Sigmoid colon (tissue), 4 donors: ENCODE measurements around the gene WDR31.

Experiments
- EP300 ChIP-seq, 4 donors: sonication (generic); formaldehyde crosslinking; IDR thresholded peaks; one replicate each; pipeline ENCODE4 v1.6.1; 2017; ENCODE audit warnings: antibody characterized with exemption in 4 of 4
- POLR2A ChIP-seq, 2 donors: fragments of 450-650 bp; IDR thresholded peaks; one replicate each; pipeline ENCODE4 v1.6.1; 2016; ENCODE audit warnings: antibody characterized with exemption in 2 of 2, mild to moderate bottlenecking in 2 of 2, moderate library complexity in 2 of 2
- TF ChIP-seq, protein P1 (sequence below), 4 experiments: fragments of 450-650 bp in 3 of 4; fragments of 200-600 bp in 1 of 4; IDR thresholded peaks; one replicate each; pipeline ENCODE4 v1.5.1; 2016 to 2019; ENCODE audit warnings: antibody characterized with exemption in 4 of 4, mild to moderate bottlenecking in 3 of 4, moderate library complexity in 2 of 4

DNA sequence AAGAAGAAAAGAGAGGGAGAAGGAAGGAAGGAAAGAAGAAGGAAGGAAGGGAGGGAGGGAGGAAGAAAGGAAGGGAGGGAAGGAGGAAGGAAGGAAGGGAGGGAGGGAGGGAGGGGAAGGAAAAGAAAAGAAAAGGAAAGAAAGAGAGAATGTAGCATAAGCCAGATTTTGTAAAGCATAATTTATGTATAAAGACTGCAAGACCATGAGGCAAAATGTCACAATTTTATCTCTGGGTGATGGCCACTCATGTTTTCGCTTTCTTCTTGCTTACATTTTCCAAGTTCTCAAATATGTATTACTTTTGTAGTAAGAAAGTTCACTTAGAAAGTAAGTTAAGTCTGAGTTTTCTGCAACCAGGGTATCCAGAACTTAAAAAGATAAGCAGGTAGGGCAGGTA is 33.5 kb downstream of the WDR31 start:
- TF ChIP-seq POLR2A (IDR thresholded peaks at IDR 0.05) (no peak), EP300 (IDR thresholded peaks at IDR 0.05) (no peak)
- TF ChIP-seq, protein P1, sequence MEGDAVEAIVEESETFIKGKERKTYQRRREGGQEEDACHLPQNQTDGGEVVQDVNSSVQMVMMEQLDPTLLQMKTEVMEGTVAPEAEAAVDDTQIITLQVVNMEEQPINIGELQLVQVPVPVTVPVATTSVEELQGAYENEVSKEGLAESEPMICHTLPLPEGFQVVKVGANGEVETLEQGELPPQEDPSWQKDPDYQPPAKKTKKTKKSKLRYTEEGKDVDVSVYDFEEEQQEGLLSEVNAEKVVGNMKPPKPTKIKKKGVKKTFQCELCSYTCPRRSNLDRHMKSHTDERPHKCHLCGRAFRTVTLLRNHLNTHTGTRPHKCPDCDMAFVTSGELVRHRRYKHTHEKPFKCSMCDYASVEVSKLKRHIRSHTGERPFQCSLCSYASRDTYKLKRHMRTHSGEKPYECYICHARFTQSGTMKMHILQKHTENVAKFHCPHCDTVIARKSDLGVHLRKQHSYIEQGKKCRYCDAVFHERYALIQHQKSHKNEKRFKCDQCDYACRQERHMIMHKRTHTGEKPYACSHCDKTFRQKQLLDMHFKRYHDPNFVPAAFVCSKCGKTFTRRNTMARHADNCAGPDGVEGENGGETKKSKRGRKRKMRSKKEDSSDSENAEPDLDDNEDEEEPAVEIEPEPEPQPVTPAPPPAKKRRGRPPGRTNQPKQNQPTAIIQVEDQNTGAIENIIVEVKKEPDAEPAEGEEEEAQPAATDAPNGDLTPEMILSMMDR (IDR thresholded peaks at IDR 0.05): no peak
